Colonic mucosa (tissue), 4 donors: ENCODE measurements around the gene ABHD14A. TPM values are rescaled to one million over a fixed set of nuclear protein-coding genes. Genes with fewer than 3 reads are reported as not detected.

ENCODE experiments used
- DNase-seq: peaks from one replicate; pipeline ENCODE4 v3.0.0-alpha.2; 2020
- H3K27ac ChIP-seq: fragments of 200-600 bp; one replicate; pipeline ENCODE4 v1.8.0; 2021
- H3K27me3 ChIP-seq: fragments of 200-600 bp; one replicate; pipeline ENCODE4 v1.8.0; 2021
- H3K36me3 ChIP-seq: fragments of 200-600 bp; one replicate; pipeline ENCODE4 v1.8.0; 2021
- H3K4me1 ChIP-seq: fragments of 200-600 bp; one replicate; pipeline ENCODE4 v1.8.0; 2021; ENCODE audit warnings: mild to moderate bottlenecking
- H3K4me3 ChIP-seq: fragments of 200-600 bp; one replicate; pipeline ENCODE4 v1.8.0; 2021
- H3K9ac ChIP-seq, 2 donors: one replicate each; pipeline ENCODE4 v1.7.0; 2013; ENCODE audit warnings: control low read depth in 2 of 2, low read depth in 2 of 2, low read length in 2 of 2
- H3K9me3 ChIP-seq: fragments of 200-600 bp; one replicate; pipeline ENCODE4 v1.8.0; 2021
- intact Hi-C: fragments of 100-400 bp; cut with DNase I; formaldehyde crosslinking; loops from one replicate; pipeline ENCODE4 v1.14.1; 2022
- total RNA-seq, 2 donors: library from RNA; stranded (reverse); fragmentation: NEBNext Ultra II Directional in 1 of 2; extraction: Animal tissue kit (Norgen Biotek cat#: 25700) in 1 of 2; gene quantifications; one replicate each; pipeline ENCODE4 v1.2.1, GENCODE V29; 2021
- TF ChIP-seq, protein P1 (sequence below): fragments of 200-600 bp; IDR thresholded peaks from one replicate; pipeline ENCODE4 v1.8.0; 2022; ENCODE audit warnings: antibody characterized with exemption, mild to moderate bottlenecking
- donor health status: healthy.
- donor health status: DM: no; HTN: no; CAD: no.
- donor health status: DM: no; HTN: no; CAD: no.

The ABHD14A gene
- total RNA-seq, 2 donors from 2014 or later, result 7.4 to 9.6 TPM

DNA sequence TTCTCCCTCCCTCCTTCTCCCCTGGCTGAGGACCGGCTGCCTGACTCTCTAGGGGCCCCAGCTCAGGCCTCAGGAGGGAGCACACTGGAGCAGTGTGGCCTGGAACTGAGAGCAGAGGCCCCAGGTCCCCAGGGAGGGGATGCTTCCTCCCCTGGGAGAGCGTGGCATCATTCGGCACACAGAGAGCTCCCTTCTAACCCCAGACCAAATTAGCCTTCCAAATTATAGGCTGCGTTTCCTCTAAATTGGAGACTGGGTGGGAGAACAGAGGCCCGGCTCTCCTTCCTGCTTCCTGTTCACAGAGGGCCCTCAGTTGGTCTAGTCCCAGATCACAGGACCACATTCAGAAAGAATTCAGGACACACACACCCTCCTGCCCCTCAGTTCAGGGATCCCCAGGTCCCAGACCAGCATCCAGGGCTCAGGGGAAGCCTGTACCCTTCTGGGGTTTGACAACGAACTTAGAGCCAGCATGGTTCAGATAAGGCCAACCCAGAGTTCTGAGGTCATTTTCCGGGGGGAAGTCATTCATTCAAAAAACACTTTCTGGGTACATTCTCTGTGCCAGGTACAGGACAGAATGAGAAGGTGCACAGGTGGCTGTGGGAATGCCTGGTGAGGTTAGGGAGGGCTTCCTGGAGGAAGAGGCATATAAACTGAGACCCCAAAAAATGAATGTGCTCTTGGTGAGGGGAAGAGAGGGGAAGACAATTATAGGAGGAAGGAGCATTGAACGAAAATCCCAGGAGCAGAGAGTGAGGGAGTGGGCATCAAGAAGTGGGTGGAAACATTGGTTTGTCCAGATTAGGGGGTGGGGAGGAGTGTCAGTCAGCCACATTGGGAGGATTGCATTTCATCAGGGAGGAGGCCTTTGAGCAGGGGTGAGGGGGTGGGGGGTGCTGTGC is 49.2 kb downstream of the ABHD14A start:
- intact Hi-C loops, result no loop called here
- no peak overlapping the region for H3K27ac ChIP-seq
- no peak for DNase-seq
- no peaks in the 10 kb centered on the region for H3K36me3 ChIP-seq
- TF ChIP-seq, protein P1, sequence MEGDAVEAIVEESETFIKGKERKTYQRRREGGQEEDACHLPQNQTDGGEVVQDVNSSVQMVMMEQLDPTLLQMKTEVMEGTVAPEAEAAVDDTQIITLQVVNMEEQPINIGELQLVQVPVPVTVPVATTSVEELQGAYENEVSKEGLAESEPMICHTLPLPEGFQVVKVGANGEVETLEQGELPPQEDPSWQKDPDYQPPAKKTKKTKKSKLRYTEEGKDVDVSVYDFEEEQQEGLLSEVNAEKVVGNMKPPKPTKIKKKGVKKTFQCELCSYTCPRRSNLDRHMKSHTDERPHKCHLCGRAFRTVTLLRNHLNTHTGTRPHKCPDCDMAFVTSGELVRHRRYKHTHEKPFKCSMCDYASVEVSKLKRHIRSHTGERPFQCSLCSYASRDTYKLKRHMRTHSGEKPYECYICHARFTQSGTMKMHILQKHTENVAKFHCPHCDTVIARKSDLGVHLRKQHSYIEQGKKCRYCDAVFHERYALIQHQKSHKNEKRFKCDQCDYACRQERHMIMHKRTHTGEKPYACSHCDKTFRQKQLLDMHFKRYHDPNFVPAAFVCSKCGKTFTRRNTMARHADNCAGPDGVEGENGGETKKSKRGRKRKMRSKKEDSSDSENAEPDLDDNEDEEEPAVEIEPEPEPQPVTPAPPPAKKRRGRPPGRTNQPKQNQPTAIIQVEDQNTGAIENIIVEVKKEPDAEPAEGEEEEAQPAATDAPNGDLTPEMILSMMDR, result no peak
- H3K9ac ChIP-seq, result no peak overlapping the region
- no peaks in the 10 kb centered on the region for H3K27me3 ChIP-seq
- no peaks in the 10 kb centered on the region for H3K9me3 ChIP-seq
- no peaks in the 10 kb centered on the region for H3K4me1 ChIP-seq
- H3K4me3 ChIP-seq, result no peak overlapping the region

DNA sequence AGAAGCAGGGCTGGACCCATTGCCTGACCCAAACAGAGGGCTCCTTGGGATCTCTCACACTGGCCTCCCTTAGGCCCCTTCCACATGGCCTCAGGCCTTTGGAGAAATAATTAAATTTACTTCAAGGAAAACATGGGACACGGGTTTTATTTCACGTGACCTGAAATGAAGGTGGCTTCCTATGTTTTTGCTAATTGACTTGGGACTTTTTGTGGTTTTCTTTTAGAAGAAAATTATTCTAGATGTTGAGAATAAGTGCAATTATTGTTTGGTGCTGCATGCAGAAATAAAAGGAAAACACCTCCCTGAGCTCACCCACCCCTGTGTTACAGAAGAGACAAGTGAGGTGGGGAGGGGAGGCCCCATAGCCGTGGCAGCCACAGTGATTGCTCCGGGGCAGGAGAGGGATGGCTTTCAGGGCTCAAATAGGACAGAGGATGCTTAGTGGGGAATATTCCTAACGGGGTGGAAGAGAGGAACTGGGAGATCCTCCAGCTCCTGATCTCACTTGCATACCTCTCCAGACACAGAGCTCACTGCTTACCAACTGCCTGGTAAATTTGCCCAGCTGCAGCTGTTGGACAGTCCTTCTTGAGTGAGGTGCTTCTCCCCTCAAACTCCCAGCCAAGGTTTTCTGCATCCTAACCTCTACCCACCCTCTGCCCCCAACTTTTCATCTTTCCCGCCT is 50.0 kb downstream of the ABHD14A start:
- intact Hi-C loops, result no loop called here

DNA sequence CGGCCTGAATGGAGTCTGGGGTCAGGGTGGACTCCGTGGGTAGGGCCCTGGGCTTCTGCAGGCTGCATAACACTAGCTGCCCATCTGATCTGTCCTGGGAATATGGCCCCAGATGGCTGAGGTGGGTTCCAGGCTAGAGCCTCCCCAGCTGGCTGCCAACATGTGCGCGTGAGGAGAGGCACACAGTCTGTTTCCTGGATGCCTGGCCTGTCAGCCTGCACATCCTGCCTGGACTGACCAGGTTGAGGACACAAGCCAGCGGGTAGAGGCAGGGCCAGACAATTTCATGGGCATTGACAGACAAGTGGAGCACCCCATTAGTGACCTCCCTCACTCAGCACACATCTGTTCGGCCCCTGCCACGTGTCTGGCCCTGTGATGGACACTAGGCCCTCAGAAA is 50.6 kb downstream of the ABHD14A start:
- H3K4me3 ChIP-seq, result no peak overlapping the region
- no peaks in the 10 kb centered on the region for H3K27me3 ChIP-seq
- no peak overlapping the region for H3K9ac ChIP-seq
- H3K27ac ChIP-seq, result no peak overlapping the region
- no peaks in the 10 kb centered on the region for H3K9me3 ChIP-seq
- no peaks in the 10 kb centered on the region for H3K36me3 ChIP-seq
- TF ChIP-seq, protein P1, result no peak
- intact Hi-C loops, result no loop called here
- no peak for DNase-seq
- H3K4me1 ChIP-seq, result no peaks in the 10 kb centered on the region

More for the DNA sequence above, 50.0 kb downstream of the ABHD14A start:
- H3K9me3 ChIP-seq, result no peaks in the 10 kb centered on the region
- TF ChIP-seq, protein P1, result no peak
- H3K27ac ChIP-seq, result no peak overlapping the region
- H3K27me3 ChIP-seq, result no peaks in the 10 kb centered on the region
- DNase-seq, result no peak
- H3K36me3 ChIP-seq, result no peaks in the 10 kb centered on the region
- H3K9ac ChIP-seq, result no peak overlapping the region
- H3K4me1 ChIP-seq, result no peaks in the 10 kb centered on the region
- H3K4me3 ChIP-seq, result no peak overlapping the region

DNA sequence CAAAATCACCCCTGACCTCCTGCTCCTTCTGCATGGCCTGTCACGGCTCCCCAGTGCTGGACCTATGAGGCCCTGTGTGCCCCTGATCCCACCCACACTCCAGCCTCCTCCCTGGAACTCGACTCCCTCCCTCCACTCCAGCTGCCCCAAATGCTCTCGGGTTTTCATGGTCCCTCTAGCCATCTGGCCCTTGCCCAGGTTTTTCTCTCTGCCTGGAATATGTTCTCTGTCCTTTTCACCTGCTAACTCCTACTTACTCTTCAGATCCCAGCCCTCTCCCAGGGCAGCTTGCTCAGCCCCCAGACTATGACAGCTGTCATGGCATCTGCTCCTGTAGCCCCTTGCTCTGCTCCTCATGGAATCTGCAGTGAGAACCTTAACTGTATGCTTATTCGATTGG is 51.2 kb downstream of the ABHD14A start:
- no peaks in the 10 kb centered on the region for H3K36me3 ChIP-seq
- H3K9me3 ChIP-seq, result no peaks in the 10 kb centered on the region
- no peak overlapping the region for H3K9ac ChIP-seq
- intact Hi-C loops, result no loop called here
- H3K4me3 ChIP-seq, result no peak overlapping the region
- no peaks in the 10 kb centered on the region for H3K4me1 ChIP-seq
- DNase-seq, result no peak
- TF ChIP-seq, protein P1, result no peak
- no peaks in the 10 kb centered on the region for H3K27me3 ChIP-seq
- no peak overlapping the region for H3K27ac ChIP-seq

DNA sequence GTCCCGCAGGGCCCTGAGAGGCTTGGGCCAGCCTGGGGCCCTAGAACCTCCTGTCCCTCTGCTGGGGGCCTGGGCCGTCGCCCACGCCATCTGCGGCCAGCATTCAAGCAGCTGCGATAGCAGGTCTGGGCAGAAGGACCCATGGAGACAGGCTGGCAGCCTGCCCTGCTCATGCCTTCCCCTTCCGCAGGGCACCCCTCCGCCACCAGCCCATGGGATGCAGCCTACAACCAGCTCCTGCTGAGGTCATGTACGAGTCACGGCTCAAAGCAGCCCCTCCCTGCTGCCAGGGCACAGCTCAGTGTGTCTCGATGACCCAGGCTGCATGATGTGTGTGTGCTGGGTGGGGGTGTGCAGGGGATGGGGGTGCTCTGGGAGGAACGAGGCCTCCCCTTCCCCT is 53.7 kb downstream of the ABHD14A start:
- no peaks in the 10 kb centered on the region for H3K4me1 ChIP-seq
- no peaks in the 10 kb centered on the region for H3K27me3 ChIP-seq
- H3K36me3 ChIP-seq, result no peaks in the 10 kb centered on the region
- no peak overlapping the region for H3K9ac ChIP-seq
- TF ChIP-seq, protein P1, result no peak
- H3K9me3 ChIP-seq, result no peaks in the 10 kb centered on the region
- intact Hi-C loops, result no loop called here
- DNase-seq, result no peak
- no peak overlapping the region for H3K27ac ChIP-seq
- H3K4me3 ChIP-seq, result no peak overlapping the region
